Common myeloid progenitor, CD34-positive (primary cell): Measurements from ENCODE around the gene VGLL4.

ENCODE experiments used
- CTCF ChIA-PET: fragments of 350-600 bp; sonication (Branson Sonifier 250); formaldehyde crosslinking; loops from one replicate; lab custom pipeline; 2021; ENCODE audit warnings: antibody characterized with exemption; lab: Charles Lee
- POLR2A ChIA-PET: fragments of 350-600 bp; sonication (Branson Sonifier 250); formaldehyde crosslinking; loops from one replicate; lab custom pipeline; 2021; ENCODE audit warnings: antibody characterized with exemption; lab: Charles Lee
- DNase-seq, 3 donors: peaks; one replicate each; pipeline versions ENCODE4 v3.0.0 to v3.0.0-alpha.2; 2013
- H3K27ac ChIP-seq, 2 experiments: 1 replicate in 1 of 2; 2 replicates in 1 of 2; pipeline ENCODE4 v1.7.0; 2013; ENCODE audit warnings: inconsistent platforms in 2 of 2, low read length in 2 of 2, mild to moderate bottlenecking in 2 of 2, low read depth in 1 of 2, moderate library complexity in 1 of 2; ENCODE audit not compliant: severe bottlenecking in 2 of 2, insufficient read depth in 1 of 2, poor library complexity in 1 of 2
- H3K27me3 ChIP-seq, 5 experiments: replicated peaks in 2 of 5; 1 replicate in 3 of 5; 2 replicates in 2 of 5; pipeline versions ENCODE4 v1.6.1 to v1.7.0; 2013; ENCODE audit warnings: low read length in 4 of 5, mild to moderate bottlenecking in 2 of 5, moderate library complexity in 2 of 5, inconsistent platforms in 1 of 5; ENCODE audit not compliant: insufficient read depth in 5 of 5, control insufficient read depth in 4 of 5
- H3K36me3 ChIP-seq, 4 experiments: 1 replicate in 2 of 4; 2 replicates in 2 of 4; pipeline versions ENCODE4 v1.6.1 to v1.7.0; 2013; ENCODE audit warnings: low read length in 3 of 4, control low read depth in 1 of 4, mild to moderate bottlenecking in 1 of 4; ENCODE audit not compliant: control insufficient read depth in 4 of 4, insufficient read depth in 4 of 4
- H3K4me1 ChIP-seq, 4 experiments: 1 replicate in 3 of 4; 2 replicates in 1 of 4; pipeline versions ENCODE4 v1.6.1 to v1.7.1; 2013; ENCODE audit warnings: low read length in 3 of 4, mild to moderate bottlenecking in 3 of 4, control low read depth in 1 of 4, inconsistent platforms in 1 of 4, moderate library complexity in 1 of 4; ENCODE audit not compliant: control insufficient read depth in 4 of 4, insufficient read depth in 4 of 4; ENCODE audit errors: control extremely low read depth in 1 of 4
- H3K4me3 ChIP-seq, 7 experiments: 1 replicate in 4 of 7; 2 replicates in 3 of 7; pipeline versions ENCODE4 v1.5.1 to v1.7.0; 2013; ENCODE audit warnings: mild to moderate bottlenecking in 7 of 7, low read length in 6 of 7, moderate library complexity in 6 of 7, inconsistent platforms in 2 of 7, low read depth in 2 of 7, control low read depth in 1 of 7; ENCODE audit not compliant: insufficient read depth in 4 of 7, control insufficient read depth in 1 of 7; ENCODE audit errors: extremely low read depth in 1 of 7
- H3K9me3 ChIP-seq, 5 experiments: 1 replicate in 4 of 5; 2 replicates in 1 of 5; pipeline versions ENCODE4 v1.6.1 to v1.7.1; 2013; ENCODE audit warnings: low read length in 4 of 5, mild to moderate bottlenecking in 2 of 5, inconsistent platforms in 1 of 5, low read depth in 1 of 5, moderate library complexity in 1 of 5; ENCODE audit not compliant: control insufficient read depth in 4 of 5, insufficient read depth in 2 of 5; ENCODE audit errors: control extremely low read depth in 1 of 5
- WGBS: methylation state at CpG from one replicate; pipeline ENCODE4 v1.1.5; 2013; ENCODE audit not compliant: insufficient coverage; 5-methylcytosine and 5-hydroxymethylcytosine counted together

VGLL4 gene

DNA sequence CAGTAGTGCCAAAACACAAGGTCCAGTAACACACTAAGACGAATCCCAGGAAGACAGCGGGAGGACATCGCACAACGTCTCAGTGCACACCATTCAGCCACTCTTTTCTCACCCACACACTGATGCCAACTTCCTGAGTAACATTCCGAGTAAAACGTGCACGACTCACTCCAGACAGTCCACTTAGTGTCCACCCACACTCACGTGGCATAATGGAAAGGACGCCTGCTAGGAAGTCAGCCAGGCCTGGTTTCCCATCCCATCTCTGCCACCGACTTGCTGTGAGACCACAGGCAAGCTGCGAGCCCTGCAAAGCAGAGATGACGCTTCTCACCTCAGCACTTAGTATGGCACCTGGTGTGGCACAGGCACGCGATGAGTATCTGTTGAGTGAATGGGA lies 36.8 kb upstream of the VGLL4 start:
- Histone ChIP-seq H3K4me3 (no peak overlapping the region), H3K36me3 (peaks cover 0 to 3% (median 0%) of the 10 kb centered on the region in 4 experiments), H3K27me3 (no peaks in the 10 kb centered on the region), H3K27ac (no peak overlapping the region), H3K4me1 (no peaks in the 10 kb centered on the region), H3K9me3 (no peaks in the 10 kb centered on the region)
- 96% methylated on average over 13 of the region's 14 CpGs for WGBS
- no peak for DNase-seq
- POLR2A ChIA-PET: no interaction called here
- CTCF ChIA-PET: no interaction called here

DNA sequence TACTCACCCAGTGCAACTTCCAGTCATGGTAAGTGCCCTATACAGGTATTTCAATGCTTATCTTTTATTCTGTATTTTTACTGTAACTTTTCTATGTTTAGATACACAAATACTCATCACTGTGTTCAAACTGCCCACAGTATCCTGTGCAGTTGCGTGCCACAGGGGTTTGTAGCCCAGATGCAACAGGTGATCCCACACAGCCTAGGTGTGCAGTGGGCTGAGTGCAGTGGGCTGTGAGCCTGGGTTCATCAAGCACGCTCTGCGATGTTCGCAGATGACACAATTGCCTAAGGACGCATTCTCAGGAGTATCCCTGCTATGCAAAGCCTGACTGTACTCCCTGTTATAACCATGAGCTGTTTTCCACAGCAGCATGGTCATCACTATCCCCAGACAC lies 36.2 kb upstream of the VGLL4 start:
- no peak for DNase-seq
- Histone ChIP-seq H3K27me3 (no peaks in the 10 kb centered on the region), H3K4me3 (no peak overlapping the region), H3K4me1 (no peaks in the 10 kb centered on the region), H3K9me3 (no peaks in the 10 kb centered on the region), H3K27ac (no peak overlapping the region), H3K36me3 (peaks cover 0 to 3% (median 0%) of the 10 kb centered on the region in 4 experiments)
- ChIA-PET POLR2A (no interaction called here), CTCF (no interaction called here)
- WGBS: 100% methylated on average over 5 of the region's 5 CpGs

DNA sequence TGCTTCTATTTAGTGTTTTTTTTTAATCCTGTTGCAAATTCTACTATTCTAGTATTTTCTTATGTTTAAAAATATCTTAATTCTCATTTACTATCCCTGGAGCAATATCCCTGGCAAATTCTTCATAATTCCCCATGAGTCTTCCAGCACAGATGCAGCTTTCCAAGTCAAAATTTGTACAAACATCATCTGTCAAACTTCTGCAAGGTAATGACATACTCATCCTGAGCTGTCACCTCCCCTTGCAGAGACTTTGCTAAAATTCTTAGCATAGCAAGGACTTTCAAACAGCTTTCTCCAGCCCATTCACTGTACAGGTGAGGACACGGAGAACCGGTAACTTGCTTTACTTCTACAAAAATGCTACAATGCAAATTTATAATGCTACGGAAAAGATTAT lies 28.6 kb upstream of the VGLL4 start:
- Histone ChIP-seq H3K9me3 (no peaks in the 10 kb centered on the region), H3K4me1 (peaks cover 13 to 21% (median 14%) of the 10 kb centered on the region in 4 experiments), H3K36me3 (peaks cover 0 to 5% (median 0%) of the 10 kb centered on the region in 4 experiments), H3K27ac (no peak overlapping the region), H3K27me3 (no peaks in the 10 kb centered on the region), H3K4me3 (peak overlapping the region in 1 of 7 experiments; percentile 57)
- ChIA-PET CTCF (interaction anchor here (1.1 to 1.5 kb wide), 4 partner anchors 15 to 132 kb away, joined by 3 to 5 read pairs (median 4); no protein-coding TSS in a partner anchor), POLR2A (interaction anchor here (0.8 kb wide), 1 partner anchor 28 kb away, joined by 3 read pairs; the partner anchor contains the start of gene VGLL4)
- DNase-seq: no peak
- WGBS: no CpG with 5 or more reads among the region's 3 CpGs

GRCh38 chr3:11671648-11672100 lies 28.0 kb upstream of the VGLL4 start:
- peaks cover 0 to 5% (median 0%) of the 10 kb centered on the region in 4 experiments for H3K36me3 ChIP-seq
- no peaks in the 10 kb centered on the region for H3K27me3 ChIP-seq
- H3K27ac ChIP-seq: no peak overlapping the region
- POLR2A ChIA-PET: interaction anchor here (0.8 kb wide), 1 partner anchor 28 kb away, joined by 3 read pairs; the partner anchor contains the start of gene VGLL4
- no peaks in the 10 kb centered on the region for H3K9me3 ChIP-seq
- peaks cover 13 to 21% (median 14%) of the 10 kb centered on the region in 4 experiments for H3K4me1 ChIP-seq
- DNase-seq: peak; percentile 20 to 74 (median 54)
- CTCF ChIA-PET: interaction anchor here (1.3 to 1.5 kb wide), 2 partner anchors 15 to 19 kb away, joined by 3 read pairs; no protein-coding TSS in a partner anchor
- WGBS: 22% methylated on average over 4 of the region's 4 CpGs
- H3K4me3 ChIP-seq: peak overlapping the region in 3 of 7 experiments; percentile 19 to 57 (median 42)

GRCh38 chr3:11668243-11669235 lies 24.8 kb upstream of the VGLL4 start:
- ChIA-PET POLR2A (no interaction called here), CTCF (no interaction called here)
- H3K36me3 ChIP-seq: peaks cover 0 to 5% (median 0%) of the 10 kb centered on the region in 4 experiments
- peaks cover 13 to 21% (median 14%) of the 10 kb centered on the region in 4 experiments for H3K4me1 ChIP-seq
- H3K4me3 ChIP-seq: no peak overlapping the region
- H3K27me3 ChIP-seq: no peaks in the 10 kb centered on the region
- H3K27ac ChIP-seq: no peak overlapping the region
- 100% methylated on average over 8 of the region's 9 CpGs for WGBS
- no peak for DNase-seq
- no peaks in the 10 kb centered on the region for H3K9me3 ChIP-seq

DNA sequence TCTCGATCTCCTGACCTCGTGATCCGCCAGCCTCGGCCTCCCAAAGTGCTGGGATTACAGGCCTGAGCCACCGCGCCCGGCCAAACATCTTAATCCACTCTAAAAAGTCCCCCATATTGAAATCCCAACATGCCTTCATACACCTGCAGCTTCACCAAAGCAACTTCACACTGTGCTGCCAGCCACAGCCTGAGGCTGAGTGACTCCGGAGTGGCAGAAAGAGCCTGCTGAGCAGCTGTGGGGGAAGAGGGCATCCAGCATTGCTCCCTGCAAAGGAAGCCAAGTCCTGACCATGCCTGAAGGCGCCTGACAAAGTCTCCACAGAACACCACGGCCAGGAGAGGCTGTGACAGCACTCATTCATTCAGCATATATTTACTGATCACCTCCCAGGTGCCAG lies 21.6 kb upstream of the VGLL4 start:
- POLR2A ChIA-PET: no interaction called here
- no peaks in the 10 kb centered on the region for H3K27me3 ChIP-seq
- CTCF ChIA-PET: interaction anchor here (0.6 kb wide), 1 partner anchor 18 kb away, joined by 3 read pairs; no protein-coding TSS in a partner anchor
- no peaks in the 10 kb centered on the region for H3K9me3 ChIP-seq
- DNase-seq: no peak
- peaks cover 0 to 5% (median 0%) of the 10 kb centered on the region in 4 experiments for H3K36me3 ChIP-seq
- H3K27ac ChIP-seq: no peak overlapping the region
- 100% methylated on average over 1 of the region's 10 CpGs for WGBS
- H3K4me3 ChIP-seq: no peak overlapping the region
- H3K4me1 ChIP-seq: peaks cover 0 to 3% (median 0%) of the 10 kb centered on the region in 4 experiments
